IPS DF 4.7 (cell line): ENCODE measurements around the gene GPR108.
A peak's percentile ranks its signal among the peaks of the same experiment; 100 is the strongest.
"Not testable (repeated sequence)": the region's sequence is repeated elsewhere in the genome, so short reads cannot be mapped to it uniquely, and the experiment has no call there.

ENCODE experiments used
- DNase-seq: peaks from one replicate; pipeline ENCODE4 v3.0.0-alpha.2; 2013; ENCODE audit warnings: low spot score; ENCODE audit errors: extremely low read depth

Gene GPR108

DNA sequence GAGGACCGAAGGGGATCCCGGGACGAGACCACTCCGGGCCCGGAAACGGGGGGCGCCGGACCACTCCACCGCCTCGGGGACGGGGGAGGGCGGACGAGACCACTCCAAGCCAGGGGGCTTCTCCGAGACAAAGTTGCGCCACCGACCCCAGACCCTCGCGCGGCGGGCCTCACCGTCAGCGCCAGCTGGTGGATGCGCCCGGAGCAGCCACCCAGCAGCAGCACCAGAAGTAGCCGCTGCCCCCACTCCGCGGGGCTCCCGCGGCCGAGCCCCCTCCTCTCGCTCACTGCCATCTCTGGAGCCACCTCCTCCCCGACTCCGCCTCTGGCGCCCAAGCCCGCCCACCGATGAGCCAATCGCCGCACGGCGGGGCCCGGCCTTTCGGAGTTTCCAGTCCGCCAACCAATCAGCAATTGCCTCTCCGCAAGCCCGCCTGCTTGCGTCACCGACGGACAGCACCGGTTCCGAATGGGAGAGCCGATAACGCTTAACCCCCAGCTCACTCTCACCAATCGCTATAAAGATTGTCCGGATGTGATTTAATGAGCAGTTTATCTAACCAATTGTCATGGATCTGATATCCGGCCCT lies at the start of gene GPR108:
Gene GPR108, minus strand, starts transcription at position 297 of the 589 bp plus-strand sequence. Its CDS starts 4 bp downstream, at position 293.
- peak; percentile 100 for DNase-seq

DNA sequence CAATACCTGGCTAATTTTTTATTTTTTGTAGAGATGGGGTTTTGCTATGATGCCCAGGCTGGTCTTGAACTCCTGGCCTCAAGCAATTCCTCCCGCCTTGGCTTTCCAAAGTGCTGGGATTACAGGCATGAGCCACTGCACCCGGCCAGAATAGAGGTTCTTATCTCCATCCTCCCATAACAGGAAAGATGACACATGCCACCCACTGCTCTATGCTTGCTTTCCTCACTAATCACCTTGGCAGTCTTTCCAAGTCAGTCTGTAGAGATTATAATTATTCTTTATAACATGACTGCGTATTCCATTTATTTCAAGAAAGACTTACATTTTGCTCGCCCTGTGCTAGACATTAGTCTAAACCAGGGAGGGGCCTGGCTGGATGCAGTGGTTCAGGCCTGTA lies 41.8 kb upstream of the GPR108 start:
- DNase-seq, result no peak

DNA sequence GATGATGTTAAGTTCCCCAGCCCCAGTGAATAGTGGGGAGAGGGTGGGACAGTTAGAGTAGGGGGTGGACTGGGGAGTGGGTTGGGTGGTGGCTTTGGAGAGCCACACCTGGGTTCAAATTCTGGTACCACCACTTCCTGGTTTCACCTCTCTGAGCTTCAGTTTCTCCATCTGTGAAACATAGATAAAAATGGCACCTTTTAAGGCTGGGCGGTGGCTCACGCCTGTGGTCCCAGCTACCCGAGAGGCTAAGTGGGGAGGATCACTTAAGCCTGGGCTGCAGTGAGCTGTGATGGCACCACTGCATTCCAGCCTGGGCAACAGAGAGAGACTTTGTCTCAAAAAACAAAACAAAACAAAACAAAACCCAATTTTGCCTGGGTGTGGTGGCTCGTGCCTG lies 41.0 kb upstream of the GPR108 start:
- DNase-seq, result no peak

DNA sequence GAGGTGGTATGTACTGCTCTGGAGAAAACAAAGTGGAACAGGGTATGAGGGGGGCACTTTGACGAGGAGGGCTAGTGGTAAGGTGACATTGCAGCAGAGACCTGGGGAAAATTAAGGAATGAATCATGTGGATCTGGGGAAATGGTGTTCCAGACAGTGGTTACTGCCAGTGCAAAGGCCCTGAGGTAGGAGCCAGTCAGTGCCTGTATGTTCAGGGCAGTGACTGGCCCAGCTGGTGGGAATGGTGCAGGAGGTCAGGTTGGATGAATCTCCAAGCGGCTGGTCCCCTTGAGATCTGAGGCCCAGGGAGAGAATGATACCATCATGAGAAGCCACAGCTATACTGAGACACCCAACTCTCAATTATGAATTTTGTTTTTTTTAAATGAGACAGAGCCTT lies 40.1 kb upstream of the GPR108 start:
- DNase-seq, result no peak

DNA sequence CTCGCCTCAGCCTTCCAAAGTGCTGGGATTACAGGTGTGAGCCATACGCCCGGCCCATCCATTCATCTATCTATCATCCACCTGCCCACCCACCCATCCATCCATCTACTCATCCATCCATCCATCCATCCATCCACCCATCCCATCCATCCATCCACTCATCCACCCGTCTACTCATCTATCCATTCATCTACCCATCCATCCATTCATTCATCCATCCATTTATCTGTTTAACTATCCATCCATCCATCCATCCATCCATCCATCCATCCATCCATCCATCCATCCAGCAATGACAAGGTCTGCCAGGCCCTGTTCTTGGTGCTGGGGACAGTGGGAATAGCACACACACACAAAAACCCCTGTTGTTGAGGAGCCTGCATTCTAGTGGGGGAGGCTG lies 39.6 kb upstream of the GPR108 start:
- DNase-seq, result no peak

DNA sequence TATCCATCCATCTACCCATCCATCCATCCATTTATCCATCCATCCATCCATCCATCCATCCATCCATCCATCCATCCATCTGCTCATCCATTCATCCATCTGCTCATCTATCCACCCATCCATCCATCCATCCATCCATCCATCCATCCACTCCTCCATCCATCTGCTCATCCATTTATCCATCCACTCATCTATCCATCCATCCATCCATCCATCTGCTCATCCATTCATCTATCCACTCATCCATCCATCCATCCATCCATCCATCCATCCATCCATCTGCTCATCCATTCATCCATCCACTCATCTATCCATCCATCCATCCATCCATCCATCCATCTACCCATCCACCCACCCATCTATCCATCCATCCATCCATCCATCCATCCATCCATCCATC lies 38.7 kb upstream of the GPR108 start:
- DNase-seq, result not testable (repeated sequence)

DNA sequence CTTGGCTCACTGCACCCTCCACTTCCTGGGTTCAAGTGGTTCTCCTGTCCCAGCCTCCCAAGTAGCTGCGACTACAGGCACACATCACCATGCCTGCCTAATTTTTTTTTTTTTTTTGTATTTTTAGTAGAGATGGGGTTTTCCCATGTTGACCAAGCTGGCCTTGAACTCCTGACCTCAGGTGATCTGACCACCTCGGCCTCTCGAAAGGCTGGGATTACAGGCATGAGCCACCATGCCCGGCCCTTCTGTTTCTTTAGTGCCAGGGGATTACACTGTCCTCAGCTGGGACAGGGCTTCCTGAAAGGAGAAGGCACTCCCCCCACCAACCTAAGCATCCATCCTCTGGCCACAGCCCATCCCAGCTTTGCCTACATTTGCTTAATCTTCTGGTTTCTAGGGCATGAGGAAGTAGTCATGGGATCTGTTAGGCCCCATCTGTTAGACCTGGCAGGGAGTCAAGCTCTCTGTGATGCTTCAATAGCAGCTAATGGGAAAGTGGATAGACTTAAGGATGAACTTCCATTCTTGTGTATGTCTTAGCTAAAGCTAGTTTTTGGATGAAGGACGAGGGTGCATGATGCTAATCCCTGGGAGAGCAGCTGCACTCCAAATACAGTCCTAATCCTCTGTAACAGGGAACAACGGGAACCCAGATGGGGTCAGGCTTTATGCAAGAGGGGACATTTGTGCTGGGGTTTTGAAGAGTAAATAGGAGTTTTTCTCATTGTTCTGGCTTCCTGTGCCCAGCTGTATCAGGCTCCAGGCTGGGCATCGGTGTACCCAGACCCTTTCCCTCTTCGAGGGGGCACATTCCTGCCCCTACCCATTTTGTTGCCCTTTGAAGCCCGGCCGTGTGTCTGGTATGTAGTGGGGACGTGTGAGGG lies 37.7 kb upstream of the GPR108 start:
- no peak for DNase-seq

DNA sequence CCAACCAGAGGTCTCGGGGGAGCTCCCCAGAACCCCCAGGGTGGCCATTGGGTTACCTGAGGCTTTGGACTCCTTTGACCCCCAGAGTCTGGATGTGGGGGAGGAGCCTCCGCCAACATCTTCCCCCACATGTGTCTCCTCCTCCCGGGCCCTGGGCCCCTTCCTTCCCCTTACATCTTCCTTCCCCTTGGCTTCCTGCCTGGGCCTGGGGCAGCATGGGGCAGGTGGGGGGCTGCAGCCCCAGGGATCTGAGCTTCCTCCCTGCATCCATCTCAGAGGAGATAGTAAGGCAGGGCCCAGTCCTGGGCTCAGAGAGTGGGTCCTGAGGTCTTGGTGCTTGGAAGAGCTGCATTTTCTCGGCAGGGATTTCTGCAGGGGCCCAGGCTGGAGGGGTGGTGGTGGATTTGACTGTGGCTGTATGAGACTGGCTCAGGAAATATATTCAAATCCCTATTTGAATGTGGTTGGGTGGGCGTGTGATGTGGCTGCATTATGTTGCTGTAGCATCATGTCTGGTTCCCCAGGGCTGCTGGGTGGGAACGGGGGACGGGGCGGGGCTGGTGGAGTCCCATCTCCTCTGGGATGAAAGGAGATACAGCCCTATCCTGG lies 36.0 kb upstream of the GPR108 start:
- DNase-seq, result no peak

DNA sequence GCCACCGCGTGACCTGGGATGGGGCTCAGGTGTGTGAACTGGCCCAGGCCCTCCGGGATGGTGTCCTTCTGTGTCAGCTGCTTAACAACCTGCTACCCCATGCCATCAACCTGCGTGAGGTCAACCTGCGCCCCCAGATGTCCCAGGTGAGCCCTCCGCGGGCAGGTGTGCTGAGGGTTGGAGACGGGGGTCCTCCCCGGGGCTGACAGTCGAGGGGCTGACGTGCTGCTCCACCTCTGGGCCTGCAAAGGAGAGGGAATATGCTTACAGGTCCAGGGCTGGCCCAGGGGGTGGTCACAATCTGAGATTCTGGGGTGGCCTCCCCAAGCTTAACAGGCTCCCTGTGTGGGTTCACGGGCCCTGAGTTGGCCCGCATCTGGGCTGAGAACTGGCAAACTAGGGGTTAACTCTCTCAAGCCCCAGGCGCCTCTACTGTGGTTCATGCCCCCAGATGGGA lies 35.5 kb upstream of the GPR108 start:
- no peak for DNase-seq

DNA sequence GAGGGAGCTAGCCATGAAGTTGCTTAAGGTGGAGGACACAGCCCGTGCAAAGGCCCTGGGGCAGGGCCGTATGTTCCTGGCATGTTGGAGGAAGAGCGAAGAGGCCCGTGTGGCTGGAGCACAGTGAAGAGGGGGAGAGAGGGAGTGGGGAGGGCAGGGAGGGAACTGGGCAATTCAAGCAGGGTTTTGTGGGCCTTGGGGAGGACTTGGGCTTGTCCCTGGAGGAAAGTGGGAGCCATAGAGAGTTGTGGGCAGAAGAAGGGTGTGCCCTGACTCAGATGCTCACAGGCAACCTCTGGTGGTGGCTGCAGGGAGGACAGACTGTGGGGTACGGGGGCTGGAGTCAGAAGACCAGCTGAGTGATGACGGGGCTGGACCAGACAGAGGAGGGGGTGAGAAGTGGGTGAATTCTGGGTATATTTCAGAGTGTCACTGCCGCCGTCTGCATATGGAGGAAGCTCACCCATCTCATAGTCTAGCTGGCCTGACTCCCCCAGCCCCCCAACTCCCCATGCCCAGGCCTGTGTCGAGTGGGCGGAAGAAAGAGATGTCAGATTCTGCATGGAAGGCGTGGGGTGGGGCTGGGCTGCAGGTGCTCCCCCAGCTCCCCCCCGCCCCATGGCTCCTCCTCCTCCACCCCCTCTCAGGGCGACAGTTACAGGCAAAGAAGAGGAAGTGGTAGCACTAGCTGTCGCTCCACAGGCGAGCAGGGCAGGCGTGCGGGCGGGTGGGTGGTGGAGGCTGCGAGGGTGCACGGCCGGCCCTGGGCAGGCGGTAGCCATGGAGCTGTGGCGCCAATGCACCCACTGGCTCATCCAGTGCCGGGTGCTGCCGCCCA lies 34.9 kb upstream of the GPR108 start, which contains the start of gene VAV1:
Gene VAV1, plus strand, starts transcription at position 681 of the 838 bp plus-strand sequence. Its CDS starts 100 bp downstream, at position 781.
- no peak for DNase-seq

DNA sequence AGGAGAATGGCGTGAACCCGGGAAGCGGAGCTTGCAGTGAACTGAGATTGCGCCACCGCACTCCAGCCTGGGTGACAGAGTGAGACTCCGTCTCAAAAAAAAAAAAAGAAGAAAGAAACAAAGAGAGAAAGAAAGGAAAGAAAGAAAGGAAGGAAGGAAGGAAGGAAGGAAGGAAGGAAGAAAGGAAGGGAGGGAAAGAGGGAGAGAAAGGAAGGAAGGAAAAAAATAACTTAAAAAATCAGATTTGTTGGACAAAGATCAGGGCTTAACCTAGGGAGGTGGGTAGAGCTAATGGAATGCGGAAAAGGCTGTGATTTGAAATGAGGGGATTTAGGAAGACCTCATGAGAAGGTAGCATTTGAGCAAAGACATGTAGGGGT lies 34.3 kb upstream of the GPR108 start:
- not testable (repeated sequence) for DNase-seq

DNA sequence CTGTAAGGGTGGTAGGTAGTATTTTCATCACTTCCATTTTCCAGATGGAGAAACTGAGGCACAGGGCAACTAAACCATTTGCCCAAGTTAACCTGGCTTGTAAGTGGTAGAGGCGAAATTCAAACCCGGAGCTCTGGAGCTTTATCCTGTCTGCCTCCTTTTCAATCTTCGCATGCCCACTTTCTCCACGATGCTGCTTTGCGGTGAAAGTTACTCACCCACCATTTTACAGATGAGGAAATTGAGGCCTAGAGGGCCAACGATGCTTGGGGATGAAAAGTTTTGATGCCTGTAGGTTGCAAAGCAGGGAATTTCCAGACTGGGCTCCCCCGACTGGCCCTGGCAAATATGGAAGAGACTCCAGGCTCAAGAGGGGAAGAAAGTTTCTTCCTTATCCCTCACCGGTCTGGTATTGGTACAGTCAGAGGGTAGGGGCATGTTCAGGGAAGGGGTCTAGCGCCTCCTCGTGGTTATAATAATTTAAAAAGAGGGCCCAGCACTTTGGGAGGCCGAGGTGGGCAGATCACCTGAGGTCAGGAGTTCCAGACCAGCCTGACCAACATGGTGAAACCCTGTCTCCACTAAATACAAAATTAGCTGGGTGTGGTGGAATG lies 31.7 kb upstream of the GPR108 start:
- no peak for DNase-seq

DNA sequence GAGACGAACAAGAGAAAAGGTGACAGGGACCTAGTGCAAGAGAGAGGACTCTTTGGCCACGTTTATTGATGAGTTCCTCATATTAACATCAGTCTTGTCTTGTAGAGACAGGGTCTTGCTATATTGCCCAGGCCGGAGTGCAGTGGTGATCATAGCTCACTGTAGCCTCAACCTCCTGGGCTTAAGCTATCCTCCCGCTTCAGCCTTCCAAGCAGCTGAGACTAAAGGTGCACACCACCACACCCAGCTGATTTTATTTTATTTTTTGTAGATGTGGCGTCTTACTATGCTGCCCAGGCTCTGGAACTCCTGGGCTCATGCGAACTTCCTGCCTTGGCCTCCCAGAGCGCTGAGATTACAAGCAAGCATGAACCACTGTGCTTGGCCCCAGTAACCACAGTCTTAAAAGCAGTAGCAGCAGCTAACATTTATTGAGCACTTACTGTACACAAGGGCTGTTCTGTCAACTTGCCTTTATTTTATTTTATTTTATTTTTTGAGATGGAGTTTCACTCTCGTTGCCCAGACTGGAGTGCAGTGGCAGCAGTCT lies 30.9 kb upstream of the GPR108 start:
- no peak for DNase-seq

DNA sequence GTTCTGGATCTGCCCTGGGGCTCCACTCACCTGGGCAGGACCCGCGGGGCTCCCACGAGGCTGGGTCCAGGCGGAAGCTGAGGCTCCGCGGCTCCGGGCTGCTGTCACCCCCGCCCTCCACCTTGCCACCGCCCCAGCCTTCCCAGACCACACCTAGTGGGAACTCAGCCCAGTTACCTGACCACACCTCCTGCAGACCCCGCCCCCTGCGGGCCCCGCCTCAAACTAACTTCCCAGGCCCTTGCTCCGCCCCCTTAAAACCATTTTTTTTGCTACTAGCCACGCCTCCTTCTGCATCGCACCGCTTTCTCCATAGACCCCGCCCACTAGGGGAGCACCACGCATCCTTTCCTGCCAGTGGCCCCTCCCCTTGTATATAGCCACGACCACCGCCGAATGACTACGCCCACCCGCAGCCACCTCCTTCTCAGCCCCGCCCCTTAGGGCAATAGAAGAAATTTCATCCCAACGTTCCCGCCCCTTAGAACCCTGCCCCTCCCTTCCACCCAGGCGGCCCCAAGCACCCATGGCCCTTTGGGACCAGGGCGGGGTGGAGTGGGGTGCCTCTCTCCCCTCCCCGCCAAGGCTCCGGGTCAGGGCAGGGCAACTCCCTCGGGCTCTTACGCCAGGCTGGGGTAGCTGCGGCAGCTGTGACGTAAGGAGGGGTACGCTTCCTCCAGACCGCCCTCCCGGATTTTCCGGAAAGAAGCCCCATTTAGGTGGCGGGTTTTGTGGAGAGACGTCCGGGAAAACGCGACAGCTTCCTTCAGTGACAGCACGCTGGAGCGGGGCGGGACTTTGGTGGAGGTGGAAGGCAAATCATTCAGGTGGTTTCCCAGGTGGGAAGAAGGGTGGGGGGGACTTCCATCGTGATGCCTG lies 30.2 kb upstream of the GPR108 start, which contains the start of gene SH2D3A:
Gene SH2D3A, minus strand, starts transcription at position 79 of the 879 bp plus-strand sequence. CDS start 3,687 bp downstream, outside the sequence.
- no peak for DNase-seq

DNA sequence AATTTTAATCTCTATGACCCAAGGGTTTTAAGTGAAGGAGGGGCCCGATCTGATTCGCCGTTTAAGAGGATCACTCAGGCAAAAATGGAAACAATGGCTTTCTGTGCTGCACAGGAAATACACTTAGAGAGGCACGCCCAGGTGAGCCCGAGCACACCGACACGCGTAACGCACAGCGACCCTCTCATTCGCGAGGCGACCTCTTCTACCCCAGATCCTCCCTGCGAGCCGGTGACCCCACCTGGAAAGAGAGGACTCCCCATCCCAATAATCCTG lies 29.6 kb upstream of the GPR108 start:
- DNase-seq, result no peak

DNA sequence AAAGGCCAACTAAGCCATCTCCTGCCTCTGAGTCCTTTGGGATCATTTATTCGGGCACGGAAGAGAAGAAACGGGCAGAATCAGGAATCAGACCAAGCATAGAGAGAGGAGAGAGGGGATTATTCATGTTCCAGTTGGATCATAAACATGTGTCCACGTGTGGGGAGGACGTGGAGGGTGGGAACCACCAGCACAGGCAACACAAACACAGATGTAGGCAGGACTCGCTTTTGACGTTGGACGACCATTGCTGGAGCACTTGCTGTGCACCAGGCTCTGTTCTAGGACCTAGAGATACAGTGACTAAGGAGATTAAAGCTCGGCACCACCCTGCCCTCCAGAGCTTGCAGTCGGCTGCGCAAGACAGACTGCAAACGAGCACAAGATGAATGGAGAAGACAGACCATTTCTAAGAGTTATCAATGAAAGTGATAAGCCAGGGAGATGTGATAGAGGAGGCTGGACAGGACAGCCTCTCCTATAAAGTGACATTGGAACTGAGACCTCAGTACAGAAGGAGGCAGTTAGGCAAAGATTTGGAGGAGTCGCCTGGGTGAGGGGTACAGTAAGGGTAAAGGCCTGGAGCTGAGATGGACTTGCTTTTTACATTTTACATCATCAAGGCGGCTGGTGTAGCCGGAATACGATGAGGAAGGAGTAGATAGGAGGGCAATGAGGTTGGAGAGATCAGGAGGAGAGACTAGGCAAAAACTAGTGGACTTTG lies 29.1 kb upstream of the GPR108 start:
- DNase-seq, result no peak

DNA sequence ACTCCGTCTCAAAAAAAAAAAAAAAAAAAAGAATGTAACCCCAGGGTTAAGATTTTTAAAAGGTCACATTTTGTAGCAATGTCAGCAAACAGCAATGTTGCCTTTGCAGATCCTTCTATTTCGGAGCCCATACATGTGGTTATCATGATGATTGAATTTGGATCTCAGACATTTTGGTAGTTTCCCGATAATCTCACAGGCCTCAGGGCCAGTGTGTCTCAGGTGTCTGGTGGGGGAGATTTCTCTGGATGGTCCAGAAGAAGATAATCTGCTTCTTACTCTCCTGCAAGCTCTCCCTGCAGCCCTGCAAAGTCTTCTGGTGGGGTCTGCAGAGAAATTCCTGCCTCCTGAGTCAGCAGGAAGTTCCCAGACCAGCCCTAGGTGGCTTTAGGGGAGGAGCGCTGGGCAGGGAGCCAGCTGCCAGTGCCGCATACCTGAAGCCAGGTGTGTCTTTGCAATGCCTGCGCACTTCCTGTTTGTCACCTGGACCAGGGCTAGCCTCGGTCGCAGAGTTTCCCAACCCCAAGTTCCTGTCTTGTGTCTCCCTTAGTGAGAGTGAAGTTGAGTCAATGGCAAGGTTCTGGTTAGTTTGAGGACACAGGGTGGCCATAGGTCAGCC lies 28.5 kb upstream of the GPR108 start:
- DNase-seq, result no peak

DNA sequence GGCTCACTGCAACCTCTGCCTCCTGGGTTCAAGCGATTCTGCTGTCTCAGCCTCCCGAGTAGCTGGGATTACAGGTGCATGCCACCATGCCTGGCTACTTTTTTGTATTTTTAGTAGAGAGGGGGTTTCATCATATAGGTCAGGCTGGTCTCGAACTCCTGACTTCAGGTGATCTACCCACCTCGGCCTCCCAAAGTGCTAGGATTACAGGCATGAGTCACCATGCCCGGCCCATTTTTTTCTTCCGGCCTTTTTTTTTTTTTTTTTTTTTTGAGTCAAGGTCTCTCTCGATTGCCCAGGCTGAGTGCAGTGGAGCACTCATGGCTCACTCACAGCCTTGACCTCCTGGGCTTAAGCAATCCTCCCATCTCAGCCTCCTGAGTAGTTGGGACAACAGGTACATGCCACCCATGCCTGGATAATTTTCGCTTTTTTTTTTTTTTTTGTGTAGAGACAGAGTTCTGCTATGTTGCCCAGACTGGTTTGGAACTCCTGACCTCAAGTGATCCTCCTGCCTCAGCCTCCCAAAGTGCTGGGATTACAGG lies 24.9 kb upstream of the GPR108 start:
- not testable (repeated sequence) for DNase-seq
